HL-60 (cell line): ENCODE measurements around the gene CXCL8.

Experiments
- POLR2AphosphoS5 ChIP-seq: IDR thresholded peaks from 2 replicates; pipeline ENCODE4 v1.6.1; 2012; ENCODE audit warnings: low read depth
- SPI1 ChIP-seq: IDR thresholded peaks from 2 replicates; pipeline ENCODE4 v1.6.1; 2012; ENCODE audit warnings: low read depth, mild to moderate bottlenecking, borderline replicate concordance
- TF ChIP-seq, protein P1 (sequence below): IDR thresholded peaks from one replicate; pipeline ENCODE4 v1.5.1; 2011; ENCODE audit warnings: low read length, control low read depth, inconsistent platforms; ENCODE audit not compliant: insufficient read depth
- TF ChIP-seq, protein P2 (sequence below): IDR thresholded peaks from 2 replicates; pipeline ENCODE4 v1.6.1; 2012; ENCODE audit warnings: low read depth; ENCODE audit not compliant: insufficient replicate concordance

DNA sequence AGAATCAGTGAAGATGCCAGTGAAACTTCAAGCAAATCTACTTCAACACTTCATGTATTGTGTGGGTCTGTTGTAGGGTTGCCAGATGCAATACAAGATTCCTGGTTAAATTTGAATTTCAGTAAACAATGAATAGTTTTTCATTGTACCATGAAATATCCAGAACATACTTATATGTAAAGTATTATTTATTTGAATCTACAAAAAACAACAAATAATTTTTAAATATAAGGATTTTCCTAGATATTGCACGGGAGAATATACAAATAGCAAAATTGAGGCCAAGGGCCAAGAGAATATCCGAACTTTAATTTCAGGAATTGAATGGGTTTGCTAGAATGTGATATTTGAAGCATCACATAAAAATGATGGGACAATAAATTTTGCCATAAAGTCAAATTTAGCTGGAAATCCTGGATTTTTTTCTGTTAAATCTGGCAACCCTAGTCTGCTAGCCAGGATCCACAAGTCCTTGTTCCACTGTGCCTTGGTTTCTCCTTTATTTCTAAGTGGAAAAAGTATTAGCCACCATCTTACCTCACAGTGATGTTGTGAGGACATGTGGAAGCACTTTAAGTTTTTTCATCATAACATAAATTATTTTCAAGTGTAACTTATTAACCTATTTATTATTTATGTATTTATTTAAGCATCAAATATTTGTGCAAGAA lies 2.3 kb downstream of the CXCL8 start:
- TF ChIP-seq, protein P1, sequence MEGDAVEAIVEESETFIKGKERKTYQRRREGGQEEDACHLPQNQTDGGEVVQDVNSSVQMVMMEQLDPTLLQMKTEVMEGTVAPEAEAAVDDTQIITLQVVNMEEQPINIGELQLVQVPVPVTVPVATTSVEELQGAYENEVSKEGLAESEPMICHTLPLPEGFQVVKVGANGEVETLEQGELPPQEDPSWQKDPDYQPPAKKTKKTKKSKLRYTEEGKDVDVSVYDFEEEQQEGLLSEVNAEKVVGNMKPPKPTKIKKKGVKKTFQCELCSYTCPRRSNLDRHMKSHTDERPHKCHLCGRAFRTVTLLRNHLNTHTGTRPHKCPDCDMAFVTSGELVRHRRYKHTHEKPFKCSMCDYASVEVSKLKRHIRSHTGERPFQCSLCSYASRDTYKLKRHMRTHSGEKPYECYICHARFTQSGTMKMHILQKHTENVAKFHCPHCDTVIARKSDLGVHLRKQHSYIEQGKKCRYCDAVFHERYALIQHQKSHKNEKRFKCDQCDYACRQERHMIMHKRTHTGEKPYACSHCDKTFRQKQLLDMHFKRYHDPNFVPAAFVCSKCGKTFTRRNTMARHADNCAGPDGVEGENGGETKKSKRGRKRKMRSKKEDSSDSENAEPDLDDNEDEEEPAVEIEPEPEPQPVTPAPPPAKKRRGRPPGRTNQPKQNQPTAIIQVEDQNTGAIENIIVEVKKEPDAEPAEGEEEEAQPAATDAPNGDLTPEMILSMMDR: no peak
- TF ChIP-seq POLR2AphosphoS5: peak; percentile 62; the same call in 1 of the 2 replicates
- TF ChIP-seq, protein P2, sequence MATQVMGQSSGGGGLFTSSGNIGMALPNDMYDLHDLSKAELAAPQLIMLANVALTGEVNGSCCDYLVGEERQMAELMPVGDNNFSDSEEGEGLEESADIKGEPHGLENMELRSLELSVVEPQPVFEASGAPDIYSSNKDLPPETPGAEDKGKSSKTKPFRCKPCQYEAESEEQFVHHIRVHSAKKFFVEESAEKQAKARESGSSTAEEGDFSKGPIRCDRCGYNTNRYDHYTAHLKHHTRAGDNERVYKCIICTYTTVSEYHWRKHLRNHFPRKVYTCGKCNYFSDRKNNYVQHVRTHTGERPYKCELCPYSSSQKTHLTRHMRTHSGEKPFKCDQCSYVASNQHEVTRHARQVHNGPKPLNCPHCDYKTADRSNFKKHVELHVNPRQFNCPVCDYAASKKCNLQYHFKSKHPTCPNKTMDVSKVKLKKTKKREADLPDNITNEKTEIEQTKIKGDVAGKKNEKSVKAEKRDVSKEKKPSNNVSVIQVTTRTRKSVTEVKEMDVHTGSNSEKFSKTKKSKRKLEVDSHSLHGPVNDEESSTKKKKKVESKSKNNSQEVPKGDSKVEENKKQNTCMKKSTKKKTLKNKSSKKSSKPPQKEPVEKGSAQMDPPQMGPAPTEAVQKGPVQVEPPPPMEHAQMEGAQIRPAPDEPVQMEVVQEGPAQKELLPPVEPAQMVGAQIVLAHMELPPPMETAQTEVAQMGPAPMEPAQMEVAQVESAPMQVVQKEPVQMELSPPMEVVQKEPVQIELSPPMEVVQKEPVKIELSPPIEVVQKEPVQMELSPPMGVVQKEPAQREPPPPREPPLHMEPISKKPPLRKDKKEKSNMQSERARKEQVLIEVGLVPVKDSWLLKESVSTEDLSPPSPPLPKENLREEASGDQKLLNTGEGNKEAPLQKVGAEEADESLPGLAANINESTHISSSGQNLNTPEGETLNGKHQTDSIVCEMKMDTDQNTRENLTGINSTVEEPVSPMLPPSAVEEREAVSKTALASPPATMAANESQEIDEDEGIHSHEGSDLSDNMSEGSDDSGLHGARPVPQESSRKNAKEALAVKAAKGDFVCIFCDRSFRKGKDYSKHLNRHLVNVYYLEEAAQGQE: no peak
- TF ChIP-seq SPI1: no peak
